HG02938 (cell line): ENCODE results near the gene NRIP1.

Source experiments
- ATAC-seq: cut with Tn5 transposase; IDR thresholded peaks from one replicate; pipeline ENCODE4 v1.9.1; 2021; ENCODE audit warnings: mild to moderate bottlenecking, moderate library complexity; ENCODE audit not compliant: unreplicated experiment

Gene NRIP1

GRCh38 chr21:15065392-15066122 is 757 bp upstream of the NRIP1 start:
- ATAC-seq = peak; percentile 17

- peak; percentile 4 for ATAC-seq
These were observed 805 bp downstream of the NRIP1 start for GRCh38 chr21:15063814-15064575.

GRCh38 chr21:15063081-15063813 is 1.6 kb downstream of the NRIP1 start:
- ATAC-seq = no peak

- no peak for ATAC-seq
These were observed 2.2 kb downstream of the NRIP1 start for GRCh38 chr21:15062606-15062965.

GRCh38 chr21:15061747-15062605 is 2.8 kb downstream of the NRIP1 start:
- ATAC-seq = no peak

- ATAC-seq = no peak
These were observed 3.5 kb downstream of the NRIP1 start for GRCh38 chr21:15061279-15061678.

GRCh38 chr21:15060543-15061175 is 4.1 kb downstream of the NRIP1 start:
- no peak for ATAC-seq

- no peak for ATAC-seq
These were observed 5.4 kb downstream of the NRIP1 start for GRCh38 chr21:15059397-15059796.

- ATAC-seq = peak; percentile 34
These were observed 5.9 kb downstream of the NRIP1 start for GRCh38 chr21:15058854-15059263.

GRCh38 chr21:15057285-15057684 is 7.5 kb downstream of the NRIP1 start:
- no peak for ATAC-seq

GRCh38 chr21:15054606-15055239 is 10.1 kb downstream of the NRIP1 start:
- no peak for ATAC-seq

GRCh38 chr21:15054089-15054488 is 10.7 kb downstream of the NRIP1 start:
- no peak for ATAC-seq

GRCh38 chr21:15053500-15053899 is 11.3 kb downstream of the NRIP1 start:
- ATAC-seq = no peak

- peak; percentile 26 for ATAC-seq
These were observed 12.4 kb downstream of the NRIP1 start for GRCh38 chr21:15052459-15052763.

GRCh38 chr21:15051644-15052458 is 12.9 kb downstream of the NRIP1 start:
- ATAC-seq = peak; percentile 87

- no peak for ATAC-seq
These were observed 14.0 kb downstream of the NRIP1 start for GRCh38 chr21:15050568-15051377.

GRCh38 chr21:15045017-15045416 is 19.8 kb downstream of the NRIP1 start:
- ATAC-seq = no peak

GRCh38 chr21:15042531-15042930 is 22.3 kb downstream of the NRIP1 start:
- ATAC-seq = no peak
